AG09309 (cell line): Measurements from ENCODE around the gene MAP2K3.

Source experiments
- DNase-seq: peaks from one replicate; pipeline ENCODE4 v3.0.0-alpha.2; 2010; ENCODE audit warnings: low read depth
- H3K4me3 ChIP-seq: 2 replicates; pipeline ENCODE4 v1.5.1; 2011; ENCODE audit warnings: mild to moderate bottlenecking, low read depth, low read length, moderate library complexity; ENCODE audit not compliant: control insufficient read depth
- CTCF ChIP-seq: IDR thresholded peaks from 2 replicates; pipeline ENCODE4 v1.5.1; 2011; ENCODE audit warnings: mild to moderate bottlenecking, low read depth, low read length, inconsistent platforms; ENCODE audit not compliant: insufficient read depth, control insufficient read depth; ENCODE audit errors: missing control alignments

Gene MAP2K3

GRCh38 chr17:21242780-21243515, 41.6 kb upstream of the MAP2K3 start:
- DNase-seq, result no peak
- no peak for TF ChIP-seq CTCF
- no peak overlapping the region for H3K4me3 ChIP-seq

GRCh38 chr17:21243516-21244303, 40.8 kb upstream of the MAP2K3 start:
- no peak for DNase-seq
- H3K4me3 ChIP-seq, result no peak overlapping the region
- TF ChIP-seq CTCF, result no peak

GRCh38 chr17:21245639-21246084, 38.8 kb upstream of the MAP2K3 start:
- no peak for TF ChIP-seq CTCF
- no peak overlapping the region for H3K4me3 ChIP-seq
- no peak for DNase-seq

- no peak overlapping the region for H3K4me3 ChIP-seq
- DNase-seq, result no peak
- TF ChIP-seq CTCF, result no peak
Observed at GRCh38 chr17:21246698-21247097, 37.8 kb upstream of the MAP2K3 start.

DNA sequence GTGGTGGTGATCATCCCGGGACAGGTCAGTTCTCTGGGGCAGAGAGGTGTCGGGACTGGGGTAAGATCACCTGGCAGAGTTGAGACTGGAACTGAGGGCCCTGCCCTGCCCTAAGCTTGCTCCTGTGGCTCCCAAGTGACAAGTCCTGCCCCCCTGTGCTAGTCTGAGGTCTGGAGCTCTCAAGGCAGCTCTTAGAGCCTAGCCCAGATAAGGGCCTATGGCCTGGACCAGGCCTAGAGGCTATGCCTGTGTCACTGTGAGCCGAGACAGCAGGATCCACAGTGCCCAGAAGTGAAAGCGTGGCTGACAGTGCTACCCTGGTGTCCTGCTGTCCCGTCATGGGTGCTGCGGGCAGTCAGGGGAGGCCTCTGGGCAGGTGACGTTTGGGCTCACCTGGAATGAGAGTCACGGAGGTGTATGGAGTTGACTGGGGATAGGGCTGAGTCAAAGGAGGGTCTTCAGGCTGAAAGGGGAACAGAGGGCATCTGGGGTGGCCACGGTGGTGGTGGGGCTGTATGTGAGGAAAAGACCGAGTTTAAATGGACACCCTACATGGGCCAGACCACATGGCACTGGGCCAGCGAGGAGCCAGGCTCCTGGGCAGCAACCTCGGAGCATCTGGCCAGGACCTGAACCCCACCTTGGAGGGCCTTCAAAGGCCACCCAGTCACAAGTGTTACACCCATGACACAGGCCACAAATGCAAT, 36.8 kb upstream of the MAP2K3 start:
- no peak for TF ChIP-seq CTCF
- H3K4me3 ChIP-seq, result no peak overlapping the region
- no peak for DNase-seq

DNA sequence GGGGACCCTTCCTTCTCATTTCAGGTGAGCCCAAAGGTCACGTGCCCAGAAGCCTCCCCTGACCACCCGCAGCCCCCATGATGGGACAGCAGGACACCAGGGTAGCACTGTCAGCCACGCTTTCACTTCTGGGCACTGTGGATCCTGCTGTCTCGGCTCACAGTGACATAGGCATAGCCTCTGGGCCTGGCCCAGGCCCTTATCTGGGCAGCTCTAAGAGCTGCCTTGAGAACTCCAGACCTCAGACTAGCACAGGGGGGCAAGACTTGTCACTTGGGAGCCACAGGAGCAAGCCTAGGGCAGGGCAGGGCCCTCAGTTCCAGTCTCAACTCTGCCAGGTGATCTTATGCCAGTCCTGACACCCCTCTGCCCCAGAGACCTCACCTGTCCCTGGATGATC, 36.0 kb upstream of the MAP2K3 start:
- TF ChIP-seq CTCF, result no peak

More for the DNA sequence above, 36.0 kb upstream of the MAP2K3 start:
- no peak for DNase-seq
- no peak overlapping the region for H3K4me3 ChIP-seq
